GM12891 (cell line): Measurements from ENCODE around the gene ZNF776.

Source experiments
- PAX5 ChIP-seq: IDR thresholded peaks from 2 replicates; pipeline ENCODE4 v1.6.1; 2011; ENCODE audit warnings: low read length, moderate library complexity, mild to moderate bottlenecking; ENCODE audit not compliant: insufficient read depth, severe bottlenecking
- POLR2A ChIP-seq: IDR thresholded peaks from 2 replicates; pipeline ENCODE4 v1.6.1; 2011; ENCODE audit warnings: low read depth, low read length, control low read depth
- POLR2AphosphoS5 ChIP-seq: IDR thresholded peaks from 2 replicates; pipeline ENCODE4 v1.6.1; 2011; ENCODE audit warnings: low read depth, low read length, control low read depth
- POU2F2 ChIP-seq: IDR thresholded peaks from 2 replicates; pipeline ENCODE4 v1.6.1; 2011; ENCODE audit warnings: low read depth, mild to moderate bottlenecking, control low read depth, low read length, moderate library complexity
- SPI1 ChIP-seq: IDR thresholded peaks from 2 replicates; pipeline ENCODE4 v1.6.1; 2011; ENCODE audit warnings: low read depth, low read length, control low read depth
- TAF1 ChIP-seq: IDR thresholded peaks from 2 replicates; pipeline ENCODE4 v1.6.1; 2011; ENCODE audit warnings: low read depth, low read length, control low read depth

GRCh38 chr19:57747472-57747807 lies 825 bp downstream of the ZNF776 start:
- TF ChIP-seq POLR2AphosphoS5: no peak
- TF ChIP-seq POLR2A: no peak
- no peak for TF ChIP-seq TAF1
- no peak for TF ChIP-seq SPI1
- no peak for TF ChIP-seq POU2F2
- no peak for TF ChIP-seq PAX5
